ENCODE data around the gene TRIM9.

The TRIM9 gene

GRCh38 chr14:51094901-51095853 is at the start of gene TRIM9:
TRIM9 (minus strand) TSS chr14:51095105; CDS start chr14:51094939, 166 bp downstream.
- in situ Hi-C loops (cut with HindIII; ENCODE audit: low sequenced_read_pairs) = no loop called here

- in situ Hi-C loops (cut with HindIII; ENCODE audit: low sequenced_read_pairs) = no loop called here
These were observed 46.0 kb upstream of the TRIM9 start for GRCh38 chr14:51140856-51141255.

- in situ Hi-C loops (cut with HindIII; ENCODE audit: low sequenced_read_pairs) = no loop called here
These were observed 45.4 kb upstream of the TRIM9 start for GRCh38 chr14:51140338-51140737.

GRCh38 chr14:51139121-51139681 is 44.3 kb upstream of the TRIM9 start:
- in situ Hi-C loops (cut with HindIII; ENCODE audit: low sequenced_read_pairs) = no loop called here

GRCh38 chr14:51138404-51139103 is 43.6 kb upstream of the TRIM9 start:
- in situ Hi-C loops (cut with HindIII; ENCODE audit: low sequenced_read_pairs) = no loop called here

GRCh38 chr14:51131516-51131915 is 36.6 kb upstream of the TRIM9 start:
- in situ Hi-C loops (cut with HindIII; ENCODE audit: low sequenced_read_pairs) = loop anchor here (5.0 kb wide), 1 partner anchor 56 kb away; no protein-coding TSS in a partner anchor

- in situ Hi-C loops (cut with HindIII; ENCODE audit: low sequenced_read_pairs) = no loop called here
These were observed 34.2 kb upstream of the TRIM9 start for GRCh38 chr14:51129130-51129529.

GRCh38 chr14:51124029-51124428 is 29.1 kb upstream of the TRIM9 start:
- in situ Hi-C loops (cut with HindIII; ENCODE audit: low sequenced_read_pairs) = no loop called here

- in situ Hi-C loops (cut with HindIII; ENCODE audit: low sequenced_read_pairs) = no loop called here
These were observed 26.2 kb upstream of the TRIM9 start for GRCh38 chr14:51121096-51121495.

GRCh38 chr14:51119411-51120051 is 24.6 kb upstream of the TRIM9 start:
- in situ Hi-C loops (cut with HindIII; ENCODE audit: low sequenced_read_pairs) = no loop called here

- in situ Hi-C loops (cut with HindIII; ENCODE audit: low sequenced_read_pairs) = no loop called here
These were observed 24.1 kb upstream of the TRIM9 start for GRCh38 chr14:51118993-51119392.

GRCh38 chr14:51117593-51117992 is 22.7 kb upstream of the TRIM9 start:
- in situ Hi-C loops (cut with HindIII; ENCODE audit: low sequenced_read_pairs) = no loop called here

- in situ Hi-C loops (cut with HindIII; ENCODE audit: low sequenced_read_pairs) = no loop called here
These were observed 21.8 kb upstream of the TRIM9 start for GRCh38 chr14:51116682-51117081.

- in situ Hi-C loops (cut with HindIII; ENCODE audit: low sequenced_read_pairs) = no loop called here
These were observed 14.7 kb upstream of the TRIM9 start for GRCh38 chr14:51109651-51110050.

- in situ Hi-C loops (cut with HindIII; ENCODE audit: low sequenced_read_pairs) = no loop called here
These were observed 12.9 kb upstream of the TRIM9 start for GRCh38 chr14:51107801-51108200.

- in situ Hi-C loops (cut with HindIII; ENCODE audit: low sequenced_read_pairs) = no loop called here
These were observed 9.6 kb upstream of the TRIM9 start for GRCh38 chr14:51104467-51104866.

GRCh38 chr14:51097287-51097686 is 2.4 kb upstream of the TRIM9 start:
- in situ Hi-C loops (cut with HindIII; ENCODE audit: low sequenced_read_pairs) = no loop called here

GRCh38 chr14:51096870-51097269 is 2.0 kb upstream of the TRIM9 start:
- in situ Hi-C loops (cut with HindIII; ENCODE audit: low sequenced_read_pairs) = no loop called here

GRCh38 chr14:51095854-51096823 is 1.2 kb upstream of the TRIM9 start:
- in situ Hi-C loops (cut with HindIII; ENCODE audit: low sequenced_read_pairs) = no loop called here

- in situ Hi-C loops (cut with HindIII; ENCODE audit: low sequenced_read_pairs) = no loop called here
These were observed 553 bp downstream of the TRIM9 start for GRCh38 chr14:51094282-51094821.
